ENCODE results near the gene TRAPPC14.

DNA sequence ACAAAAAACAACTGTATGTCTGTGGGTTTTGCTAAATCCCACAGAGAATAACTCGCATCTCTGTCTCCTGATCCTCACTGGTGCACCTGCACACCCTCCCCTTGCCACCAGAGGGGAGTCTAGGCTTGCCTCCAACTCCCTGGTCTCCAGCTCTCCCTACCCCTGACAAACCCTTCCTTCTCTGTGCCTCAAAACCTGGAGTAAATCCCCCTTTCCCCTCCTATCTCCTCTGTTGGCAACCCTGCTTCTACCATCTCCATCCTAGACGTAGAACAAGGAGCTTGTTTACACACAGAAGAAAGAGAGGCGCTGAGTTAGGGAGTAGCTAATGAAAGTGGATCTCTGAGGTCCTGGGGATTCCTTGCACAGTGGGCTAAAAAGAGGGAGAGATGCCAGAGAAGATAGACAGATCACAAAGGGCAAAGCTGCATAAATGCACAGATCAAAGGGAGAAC lies 25.8 kb downstream of the TRAPPC14 start:
- peak; percentile 50; the same call in 1 of the 2 replicates for TF ChIP-seq ZNF70 (CRISPR knock-in tag; IDR thresholded peaks at IDR 0.05)
- no peak for TF ChIP-seq RARB (CRISPR knock-in tag; IDR thresholded peaks at IDR 0.05)
- TF ChIP-seq, protein P1, sequence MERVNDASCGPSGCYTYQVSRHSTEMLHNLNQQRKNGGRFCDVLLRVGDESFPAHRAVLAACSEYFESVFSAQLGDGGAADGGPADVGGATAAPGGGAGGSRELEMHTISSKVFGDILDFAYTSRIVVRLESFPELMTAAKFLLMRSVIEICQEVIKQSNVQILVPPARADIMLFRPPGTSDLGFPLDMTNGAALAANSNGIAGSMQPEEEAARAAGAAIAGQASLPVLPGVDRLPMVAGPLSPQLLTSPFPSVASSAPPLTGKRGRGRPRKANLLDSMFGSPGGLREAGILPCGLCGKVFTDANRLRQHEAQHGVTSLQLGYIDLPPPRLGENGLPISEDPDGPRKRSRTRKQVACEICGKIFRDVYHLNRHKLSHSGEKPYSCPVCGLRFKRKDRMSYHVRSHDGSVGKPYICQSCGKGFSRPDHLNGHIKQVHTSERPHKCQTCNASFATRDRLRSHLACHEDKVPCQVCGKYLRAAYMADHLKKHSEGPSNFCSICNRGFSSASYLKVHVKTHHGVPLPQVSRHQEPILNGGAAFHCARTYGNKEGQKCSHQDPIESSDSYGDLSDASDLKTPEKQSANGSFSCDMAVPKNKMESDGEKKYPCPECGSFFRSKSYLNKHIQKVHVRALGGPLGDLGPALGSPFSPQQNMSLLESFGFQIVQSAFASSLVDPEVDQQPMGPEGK (CRISPR knock-in tag; IDR thresholded peaks at IDR 0.05; ENCODE audit: borderline replicate concordance), result no peak
- TF ChIP-seq ESRRG (CRISPR knock-in tag; IDR thresholded peaks at IDR 0.05), result no peak

All from SK-N-SH treated with all-trans-retinoic acid at 6 μM for 48 hours (cell line).